ENCODE measurements around the gene PADI3.

Gene PADI3

GRCh38 chr1:17246971-17247370 lies 1.9 kb upstream of the PADI3 start:
- Histone ChIP-seq H3K9ac (ENCODE audit: low read depth, low read length) (no peak overlapping the region), H3K36me3 (ENCODE audit: control insufficient read depth, insufficient read depth, low read length) (no peaks in the 10 kb centered on the region), H3K4me1 (ENCODE audit: control insufficient read depth, insufficient read depth, low read length) (no peaks in the 10 kb centered on the region), H3K4me3 (ENCODE audit: low read depth, low read length) (no peak overlapping the region), H3K9me3 (ENCODE audit: control insufficient read depth, insufficient read depth, low read length) (no peaks in the 10 kb centered on the region), H3K27me3 (ENCODE audit: control insufficient read depth, insufficient read depth, low read length) (no peaks in the 10 kb centered on the region)

- Histone ChIP-seq H3K4me3 (ENCODE audit: low read depth, low read length) (no peak overlapping the region), H3K36me3 (ENCODE audit: control insufficient read depth, insufficient read depth, low read length) (no peaks in the 10 kb centered on the region), H3K27me3 (ENCODE audit: control insufficient read depth, insufficient read depth, low read length) (no peaks in the 10 kb centered on the region), H3K4me1 (ENCODE audit: control insufficient read depth, insufficient read depth, low read length) (no peaks in the 10 kb centered on the region), H3K9ac (ENCODE audit: low read depth, low read length) (no peak overlapping the region), H3K9me3 (ENCODE audit: control insufficient read depth, insufficient read depth, low read length) (no peaks in the 10 kb centered on the region)
Measured at GRCh38 chr1:17250601-17251000, 1.7 kb downstream of the PADI3 start.

GRCh38 chr1:17251246-17251645 lies 2.3 kb downstream of the PADI3 start:
- Histone ChIP-seq H3K4me3 (ENCODE audit: low read depth, low read length) (no peak overlapping the region), H3K27me3 (ENCODE audit: control insufficient read depth, insufficient read depth, low read length) (no peaks in the 10 kb centered on the region), H3K9me3 (ENCODE audit: control insufficient read depth, insufficient read depth, low read length) (no peaks in the 10 kb centered on the region)

GRCh38 chr1:17251701-17252376 lies 2.9 kb downstream of the PADI3 start:
- no peak overlapping the region for H3K4me3 ChIP-seq (ENCODE audit: low read depth, low read length)
- no peaks in the 10 kb centered on the region for H3K9me3 ChIP-seq (ENCODE audit: control insufficient read depth, insufficient read depth, low read length)
- H3K4me1 ChIP-seq (ENCODE audit: control insufficient read depth, insufficient read depth, low read length), result no peaks in the 10 kb centered on the region
- no peak overlapping the region for H3K9ac ChIP-seq (ENCODE audit: low read depth, low read length)
- H3K27me3 ChIP-seq (ENCODE audit: control insufficient read depth, insufficient read depth, low read length), result no peaks in the 10 kb centered on the region
- no peaks in the 10 kb centered on the region for H3K36me3 ChIP-seq (ENCODE audit: control insufficient read depth, insufficient read depth, low read length)

More at GRCh38 chr1:17251246-17251645, 2.3 kb downstream of the PADI3 start:
- Histone ChIP-seq H3K4me1 (ENCODE audit: control insufficient read depth, insufficient read depth, low read length) (no peaks in the 10 kb centered on the region), H3K9ac (ENCODE audit: low read depth, low read length) (no peak overlapping the region), H3K36me3 (ENCODE audit: control insufficient read depth, insufficient read depth, low read length) (no peaks in the 10 kb centered on the region)

- Histone ChIP-seq H3K27me3 (ENCODE audit: control insufficient read depth, insufficient read depth, low read length) (no peaks in the 10 kb centered on the region), H3K9me3 (ENCODE audit: control insufficient read depth, insufficient read depth, low read length) (no peaks in the 10 kb centered on the region), H3K9ac (ENCODE audit: low read depth, low read length) (no peak overlapping the region), H3K4me1 (ENCODE audit: control insufficient read depth, insufficient read depth, low read length) (no peaks in the 10 kb centered on the region), H3K36me3 (ENCODE audit: control insufficient read depth, insufficient read depth, low read length) (no peaks in the 10 kb centered on the region), H3K4me3 (ENCODE audit: low read depth, low read length) (no peak overlapping the region)
Measured at GRCh38 chr1:17255336-17255735, 6.4 kb downstream of the PADI3 start.

GRCh38 chr1:17258116-17258757 lies 9.3 kb downstream of the PADI3 start:
- H3K4me3 ChIP-seq (ENCODE audit: low read depth, low read length), result no peak overlapping the region
- H3K9ac ChIP-seq (ENCODE audit: low read depth, low read length), result no peak overlapping the region
- H3K9me3 ChIP-seq (ENCODE audit: control insufficient read depth, insufficient read depth, low read length), result no peaks in the 10 kb centered on the region
- no peaks in the 10 kb centered on the region for H3K36me3 ChIP-seq (ENCODE audit: control insufficient read depth, insufficient read depth, low read length)
- H3K4me1 ChIP-seq (ENCODE audit: control insufficient read depth, insufficient read depth, low read length), result no peaks in the 10 kb centered on the region
- no peaks in the 10 kb centered on the region for H3K27me3 ChIP-seq (ENCODE audit: control insufficient read depth, insufficient read depth, low read length)

GRCh38 chr1:17258758-17259130 lies 9.8 kb downstream of the PADI3 start:
- Histone ChIP-seq H3K9ac (ENCODE audit: low read depth, low read length) (no peak overlapping the region), H3K4me3 (ENCODE audit: low read depth, low read length) (no peak overlapping the region), H3K9me3 (ENCODE audit: control insufficient read depth, insufficient read depth, low read length) (no peaks in the 10 kb centered on the region), H3K36me3 (ENCODE audit: control insufficient read depth, insufficient read depth, low read length) (no peaks in the 10 kb centered on the region), H3K27me3 (ENCODE audit: control insufficient read depth, insufficient read depth, low read length) (no peaks in the 10 kb centered on the region), H3K4me1 (ENCODE audit: control insufficient read depth, insufficient read depth, low read length) (no peaks in the 10 kb centered on the region)

- no peaks in the 10 kb centered on the region for H3K9me3 ChIP-seq (ENCODE audit: control insufficient read depth, insufficient read depth, low read length)
- no peak overlapping the region for H3K4me3 ChIP-seq (ENCODE audit: low read depth, low read length)
- H3K9ac ChIP-seq (ENCODE audit: low read depth, low read length), result no peak overlapping the region
- no peaks in the 10 kb centered on the region for H3K4me1 ChIP-seq (ENCODE audit: control insufficient read depth, insufficient read depth, low read length)
- no peaks in the 10 kb centered on the region for H3K36me3 ChIP-seq (ENCODE audit: control insufficient read depth, insufficient read depth, low read length)
- H3K27me3 ChIP-seq (ENCODE audit: control insufficient read depth, insufficient read depth, low read length), result no peaks in the 10 kb centered on the region
Measured at GRCh38 chr1:17259233-17259873, 10.5 kb downstream of the PADI3 start.

- H3K9ac ChIP-seq (ENCODE audit: low read depth, low read length), result no peak overlapping the region
- H3K36me3 ChIP-seq (ENCODE audit: control insufficient read depth, insufficient read depth, low read length), result no peaks in the 10 kb centered on the region
- H3K4me3 ChIP-seq (ENCODE audit: low read depth, low read length), result no peak overlapping the region
- H3K9me3 ChIP-seq (ENCODE audit: control insufficient read depth, insufficient read depth, low read length), result no peaks in the 10 kb centered on the region
- H3K4me1 ChIP-seq (ENCODE audit: control insufficient read depth, insufficient read depth, low read length), result no peaks in the 10 kb centered on the region
- no peaks in the 10 kb centered on the region for H3K27me3 ChIP-seq (ENCODE audit: control insufficient read depth, insufficient read depth, low read length)
Measured at GRCh38 chr1:17260264-17260663, 11.4 kb downstream of the PADI3 start.

GRCh38 chr1:17260738-17261137 lies 11.8 kb downstream of the PADI3 start:
- no peaks in the 10 kb centered on the region for H3K36me3 ChIP-seq (ENCODE audit: control insufficient read depth, insufficient read depth, low read length)
- no peak overlapping the region for H3K4me3 ChIP-seq (ENCODE audit: low read depth, low read length)
- no peaks in the 10 kb centered on the region for H3K4me1 ChIP-seq (ENCODE audit: control insufficient read depth, insufficient read depth, low read length)
- H3K27me3 ChIP-seq (ENCODE audit: control insufficient read depth, insufficient read depth, low read length), result no peaks in the 10 kb centered on the region
- no peak overlapping the region for H3K9ac ChIP-seq (ENCODE audit: low read depth, low read length)
- H3K9me3 ChIP-seq (ENCODE audit: control insufficient read depth, insufficient read depth, low read length), result no peaks in the 10 kb centered on the region

- Histone ChIP-seq H3K4me3 (ENCODE audit: low read depth, low read length) (no peak overlapping the region), H3K9me3 (ENCODE audit: control insufficient read depth, insufficient read depth, low read length) (no peaks in the 10 kb centered on the region), H3K36me3 (ENCODE audit: control insufficient read depth, insufficient read depth, low read length) (no peaks in the 10 kb centered on the region), H3K9ac (ENCODE audit: low read depth, low read length) (no peak overlapping the region), H3K27me3 (ENCODE audit: control insufficient read depth, insufficient read depth, low read length) (no peaks in the 10 kb centered on the region), H3K4me1 (ENCODE audit: control insufficient read depth, insufficient read depth, low read length) (no peaks in the 10 kb centered on the region)
Measured at GRCh38 chr1:17263936-17264335, 15.0 kb downstream of the PADI3 start.

GRCh38 chr1:17264470-17264869 lies 15.6 kb downstream of the PADI3 start:
- H3K36me3 ChIP-seq (ENCODE audit: control insufficient read depth, insufficient read depth, low read length), result no peaks in the 10 kb centered on the region
- H3K27me3 ChIP-seq (ENCODE audit: control insufficient read depth, insufficient read depth, low read length), result no peaks in the 10 kb centered on the region
- H3K4me3 ChIP-seq (ENCODE audit: low read depth, low read length), result no peak overlapping the region
- H3K9me3 ChIP-seq (ENCODE audit: control insufficient read depth, insufficient read depth, low read length), result no peaks in the 10 kb centered on the region
- H3K4me1 ChIP-seq (ENCODE audit: control insufficient read depth, insufficient read depth, low read length), result no peaks in the 10 kb centered on the region
- H3K9ac ChIP-seq (ENCODE audit: low read depth, low read length), result no peak overlapping the region
